CD8-positive, alpha-beta memory T cell (primary cell): ENCODE results near the gene IQGAP1. TPM values are rescaled to one million over a fixed set of nuclear protein-coding genes. Genes with fewer than 3 reads are reported as not detected.

Source experiments
- CTCF ChIA-PET: fragments of 350-600 bp; sonication (Branson Sonifier 250); formaldehyde crosslinking; loops from one replicate; lab custom pipeline; 2021; ENCODE audit warnings: antibody characterized with exemption; lab: Charles Lee
- POLR2A ChIA-PET: fragments of 350-600 bp; sonication (Branson Sonifier 250); formaldehyde crosslinking; loops from one replicate; lab custom pipeline; 2021; ENCODE audit warnings: antibody characterized with exemption; lab: Charles Lee
- DNase-seq, 5 donors: peaks; one replicate each; pipeline versions ENCODE4 v3.0.0 to v3.0.0-alpha.2; 2020 to 2022; ENCODE audit warnings: mixed read lengths in 1 of 5
- H3K27ac ChIP-seq: one replicate; pipeline ENCODE4 v1.7.0; 2013; ENCODE audit warnings: low read depth, mild to moderate bottlenecking, low read length, moderate library complexity
- H3K27me3 ChIP-seq: 2 replicates; pipeline ENCODE4 v1.7.0; 2013; ENCODE audit warnings: low read length, mild to moderate bottlenecking; ENCODE audit not compliant: insufficient read depth, poor library complexity, severe bottlenecking
- H3K36me3 ChIP-seq: 2 replicates; pipeline ENCODE4 v1.7.0; 2013; ENCODE audit warnings: mild to moderate bottlenecking, low read length, moderate library complexity; ENCODE audit not compliant: insufficient read depth
- H3K4me1 ChIP-seq: 2 replicates; pipeline ENCODE4 v1.7.0; 2013; ENCODE audit warnings: mild to moderate bottlenecking, low read length, moderate library complexity; ENCODE audit not compliant: insufficient read depth
- H3K4me3 ChIP-seq: 2 replicates; pipeline ENCODE4 v1.7.0; 2013; ENCODE audit warnings: mild to moderate bottlenecking, low read length
- H3K9me3 ChIP-seq: 2 replicates; pipeline ENCODE4 v1.7.0; 2013; ENCODE audit warnings: mild to moderate bottlenecking, low read length
- H3K27ac Mint-ChIP-seq, 8 donors: one replicate each; pipeline ENCODE4 v1.8.0; 2020 to 2021; ENCODE audit warnings: mixed read lengths in 8 of 8, mild to moderate bottlenecking in 6 of 8, inconsistent platforms in 3 of 8, moderate library complexity in 3 of 8
- H3K27me3 Mint-ChIP-seq, 2 donors: one replicate each; pipeline ENCODE4 v1.8.0; 2020 to 2021; ENCODE audit warnings: mixed read lengths in 2 of 2, mild to moderate bottlenecking in 1 of 2, moderate library complexity in 1 of 2
- H3K36me3 Mint-ChIP-seq, 3 donors: one replicate each; pipeline ENCODE4 v1.8.0; 2020 to 2021; ENCODE audit warnings: mixed read lengths in 3 of 3, inconsistent platforms in 1 of 3, mild to moderate bottlenecking in 1 of 3
- H3K4me1 Mint-ChIP-seq, 3 donors: one replicate each; pipeline ENCODE4 v1.8.0; 2020 to 2021; ENCODE audit warnings: mixed read lengths in 3 of 3, inconsistent platforms in 1 of 3, mild to moderate bottlenecking in 1 of 3
- H3K4me3 Mint-ChIP-seq, 7 donors: one replicate each; pipeline ENCODE4 v1.8.0; 2020 to 2021; ENCODE audit warnings: mixed read lengths in 7 of 7, mild to moderate bottlenecking in 6 of 7, moderate library complexity in 4 of 7, inconsistent platforms in 2 of 7
- H3K9me3 Mint-ChIP-seq, 5 donors: one replicate each; pipeline ENCODE4 v1.8.0; 2020 to 2022; ENCODE audit warnings: mixed read lengths in 5 of 5, mild to moderate bottlenecking in 3 of 5, moderate library complexity in 2 of 5, inconsistent platforms in 1 of 5
- polyA plus RNA-seq: library from polyadenylated mRNA; unstranded; fragments of 300-500 nt; fragmentation: Illumina TruSeq; gene quantifications from one replicate; pipeline ENCODE4 v1.2.3, GENCODE V29; 2021
- total RNA-seq, 2 experiments: library from RNA; stranded (reverse); gene quantifications; one replicate each; pipeline ENCODE4 v1.2.3, GENCODE V29; 2021

Gene IQGAP1
- total and polyA plus RNA-seq, 3 experiments from 2014 or later, result 151 to 176 (median 173) TPM

DNA sequence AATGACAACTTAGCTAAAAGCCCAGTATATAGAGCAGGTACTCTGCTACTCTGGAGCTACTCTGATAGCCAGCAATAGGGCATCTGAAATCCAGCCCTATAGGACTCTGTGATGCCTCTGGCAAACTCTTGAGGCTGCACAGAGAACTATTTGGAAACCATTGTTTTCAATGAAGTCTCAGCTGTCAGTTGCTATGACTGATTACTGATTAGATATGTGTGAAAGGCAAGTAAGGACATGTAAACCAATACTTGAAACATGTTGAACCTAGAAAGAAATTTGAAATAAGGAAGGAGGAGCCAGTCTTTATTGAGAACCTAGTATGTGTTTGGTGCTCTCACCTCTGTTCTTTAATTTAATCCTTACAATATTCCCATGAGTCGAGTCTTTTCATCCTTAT lies 101.5 kb downstream of the IQGAP1 start:
- H3K36me3 Mint-ChIP-seq, result peaks cover 22 to 88% (median 45%) of the 10 kb centered on the region in 3 donors

DNA sequence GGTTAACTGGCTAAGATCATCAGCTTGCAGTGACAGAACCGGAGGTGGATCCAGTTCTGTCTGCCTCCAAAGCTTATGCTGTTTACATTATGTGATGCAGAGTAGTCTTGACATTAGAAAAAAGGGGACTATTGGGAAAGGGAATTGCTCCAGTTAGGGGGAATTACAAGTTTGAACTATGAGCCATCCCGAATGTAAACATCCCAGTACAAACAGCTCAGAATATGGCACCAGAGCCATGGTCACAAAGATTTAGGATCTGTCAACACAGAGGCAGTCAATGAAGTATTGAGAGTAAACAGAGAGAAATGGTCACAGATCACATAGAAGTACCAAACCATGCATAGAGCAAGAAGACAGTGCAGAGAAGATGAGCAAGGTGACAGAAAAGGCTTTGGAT lies 101.9 kb downstream of the IQGAP1 start:
- no peak for DNase-seq
- H3K4me1 ChIP-seq, result peaks cover 8% of the 10 kb centered on the region
- H3K27ac Mint-ChIP-seq, result peak overlapping the region in 2 of 8 donors; percentile 11 to 47
- POLR2A ChIA-PET, result no interaction called here
- H3K9me3 Mint-ChIP-seq, result no peaks in the 10 kb centered on the region
- CTCF ChIA-PET, result interaction anchor here (1.0 to 1.5 kb wide), 2 partner anchors 10 to 13 kb away, joined by 3 to 4 read pairs; no protein-coding TSS in a partner anchor
- H3K36me3 ChIP-seq, result peaks cover 60% of the 10 kb centered on the region
- H3K27me3 Mint-ChIP-seq, result no peaks in the 10 kb centered on the region
- peaks cover 22 to 88% (median 45%) of the 10 kb centered on the region in 3 donors for H3K36me3 Mint-ChIP-seq
- H3K27ac ChIP-seq, result peak overlapping the region; percentile 13
- H3K4me3 Mint-ChIP-seq, result no peak overlapping the region
- H3K4me3 ChIP-seq, result no peak overlapping the region
- no peaks in the 10 kb centered on the region for H3K9me3 ChIP-seq
- peaks cover 8 to 15% (median 12%) of the 10 kb centered on the region in 3 donors for H3K4me1 Mint-ChIP-seq
- H3K27me3 ChIP-seq, result no peaks in the 10 kb centered on the region

More for the DNA sequence above, 101.5 kb downstream of the IQGAP1 start:
- no peak overlapping the region for H3K27ac ChIP-seq
- no peaks in the 10 kb centered on the region for H3K9me3 ChIP-seq
- Mint-ChIP-seq H3K4me3 (no peak overlapping the region), H3K27ac (peak overlapping the region in 2 of 8 donors; percentile 11 to 47), H3K4me1 (peaks cover 8 to 15% (median 12%) of the 10 kb centered on the region in 3 donors), H3K9me3 (no peaks in the 10 kb centered on the region), H3K27me3 (no peaks in the 10 kb centered on the region)
- POLR2A ChIA-PET, result no interaction called here
- H3K4me1 ChIP-seq, result peaks cover 8% of the 10 kb centered on the region
- CTCF ChIA-PET, result interaction anchor here (1.0 kb wide), 1 partner anchor 10 kb away, joined by 3 read pairs; no protein-coding TSS in a partner anchor
- H3K4me3 ChIP-seq, result no peak overlapping the region
- H3K36me3 ChIP-seq, result peaks cover 63% of the 10 kb centered on the region
- DNase-seq, result no peak
- H3K27me3 ChIP-seq, result no peaks in the 10 kb centered on the region

- peaks cover 13 to 89% (median 36%) of the 10 kb centered on the region in 3 donors for H3K36me3 Mint-ChIP-seq
- CTCF ChIA-PET, result interaction anchor here (0.6 kb wide), 1 partner anchor 36 kb away, joined by 3 read pairs; no protein-coding TSS in a partner anchor
- no peaks in the 10 kb centered on the region for H3K9me3 Mint-ChIP-seq
- peaks cover 8% of the 10 kb centered on the region for H3K4me1 ChIP-seq
- no peaks in the 10 kb centered on the region for H3K9me3 ChIP-seq
- no peaks in the 10 kb centered on the region for H3K27me3 ChIP-seq
- H3K4me1 Mint-ChIP-seq, result peaks cover 5 to 15% (median 12%) of the 10 kb centered on the region in 3 donors
- no peak overlapping the region for H3K4me3 ChIP-seq
- peak overlapping the region in 1 of 7 donors; percentile 2 for H3K4me3 Mint-ChIP-seq
- H3K27ac ChIP-seq, result no peak overlapping the region
- peak in 1 of 5 donors; percentile 21 for DNase-seq
- H3K27me3 Mint-ChIP-seq, result no peaks in the 10 kb centered on the region
- H3K27ac Mint-ChIP-seq, result peak overlapping the region in 4 of 8 donors; percentile 50 to 84 (median 64)
- H3K36me3 ChIP-seq, result peaks cover 52% of the 10 kb centered on the region
- POLR2A ChIA-PET, result no interaction called here
These were observed 105.6 kb downstream of the IQGAP1 start for GRCh38 chr15:90493647-90494046.

DNA sequence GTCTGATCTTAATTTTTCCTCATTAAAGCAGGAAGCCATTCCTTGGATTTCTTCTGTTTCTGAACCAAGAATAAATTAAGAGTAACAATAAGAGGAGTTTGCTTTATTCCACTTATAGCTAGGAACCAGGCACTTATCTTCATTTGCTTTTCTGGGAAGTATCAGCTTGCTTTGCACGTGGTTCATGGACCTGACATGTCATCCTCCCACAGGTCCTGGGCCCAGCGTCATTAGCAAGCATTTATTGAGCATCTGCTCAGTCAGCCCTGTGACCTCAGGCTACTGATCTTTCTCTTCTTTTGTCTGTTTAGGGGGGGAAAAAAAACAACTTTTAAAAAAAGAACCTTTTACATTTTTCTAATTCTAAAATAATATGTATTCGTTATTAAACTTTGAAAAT lies 107.0 kb downstream of the IQGAP1 start:
- H3K27me3 Mint-ChIP-seq, result no peaks in the 10 kb centered on the region
- Histone ChIP-seq H3K9me3 (no peaks in the 10 kb centered on the region), H3K4me1 (peaks cover 8% of the 10 kb centered on the region), H3K4me3 (no peak overlapping the region), H3K36me3 (peaks cover 53% of the 10 kb centered on the region), H3K27me3 (no peaks in the 10 kb centered on the region), H3K27ac (no peak overlapping the region)
- DNase-seq, result no peak
- no peaks in the 10 kb centered on the region for H3K9me3 Mint-ChIP-seq
- ChIA-PET CTCF (interaction anchor here (0.6 kb wide), 1 partner anchor 524 kb away, joined by 3 read pairs; no protein-coding TSS in a partner anchor), POLR2A (no interaction called here)
- no peak overlapping the region for H3K27ac Mint-ChIP-seq
- H3K36me3 Mint-ChIP-seq, result peaks cover 15 to 91% (median 38%) of the 10 kb centered on the region in 3 donors
- H3K4me3 Mint-ChIP-seq, result no peak overlapping the region
- H3K4me1 Mint-ChIP-seq, result peaks cover 5 to 15% (median 12%) of the 10 kb centered on the region in 3 donors

DNA sequence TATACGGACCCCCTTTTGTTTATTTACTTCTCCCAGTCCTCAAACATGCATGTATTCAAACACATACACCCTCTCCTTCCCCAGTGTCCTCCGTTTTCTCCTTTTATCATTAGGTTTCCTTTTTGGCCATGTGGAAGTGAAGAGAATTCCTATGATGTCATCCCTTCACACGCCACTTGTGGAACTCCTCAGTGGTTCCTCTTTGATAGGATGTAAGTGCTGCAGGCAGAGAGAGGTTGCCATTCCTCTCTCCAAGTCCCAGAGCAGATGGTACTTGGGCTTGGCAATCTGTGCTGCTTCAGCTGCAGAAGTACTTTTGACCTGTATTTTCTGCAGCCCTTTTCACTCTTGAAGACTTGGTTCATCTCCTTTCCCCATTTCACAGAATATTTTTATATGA lies 108.7 kb downstream of the IQGAP1 start:
- CTCF ChIA-PET, result no interaction called here
- POLR2A ChIA-PET, result no interaction called here
- Mint-ChIP-seq H3K27me3 (no peaks in the 10 kb centered on the region), H3K4me3 (peak overlapping the region in 1 of 7 donors; percentile 36), H3K36me3 (peaks cover 15 to 94% (median 39%) of the 10 kb centered on the region in 3 donors), H3K27ac (peak overlapping the region in 1 of 8 donors; percentile 52), H3K4me1 (peaks cover 5 to 15% (median 12%) of the 10 kb centered on the region in 3 donors), H3K9me3 (no peaks in the 10 kb centered on the region)
- Histone ChIP-seq H3K27me3 (no peaks in the 10 kb centered on the region), H3K4me1 (peaks cover 8% of the 10 kb centered on the region), H3K9me3 (no peaks in the 10 kb centered on the region), H3K27ac (no peak overlapping the region), H3K36me3 (peaks cover 49% of the 10 kb centered on the region), H3K4me3 (no peak overlapping the region)
- no peak for DNase-seq

- Mint-ChIP-seq H3K27me3 (no peaks in the 10 kb centered on the region), H3K9me3 (no peaks in the 10 kb centered on the region), H3K27ac (no peak overlapping the region), H3K4me3 (no peak overlapping the region), H3K4me1 (peaks cover 5 to 15% (median 12%) of the 10 kb centered on the region in 3 donors), H3K36me3 (peaks cover 12 to 94% (median 37%) of the 10 kb centered on the region in 3 donors)
- Histone ChIP-seq H3K27me3 (no peaks in the 10 kb centered on the region), H3K9me3 (no peaks in the 10 kb centered on the region), H3K36me3 (peaks cover 49% of the 10 kb centered on the region), H3K4me1 (peaks cover 8% of the 10 kb centered on the region), H3K27ac (no peak overlapping the region), H3K4me3 (no peak overlapping the region)
- DNase-seq, result no peak
- POLR2A ChIA-PET, result no interaction called here
- CTCF ChIA-PET, result no interaction called here
These were observed 109.3 kb downstream of the IQGAP1 start for GRCh38 chr15:90497376-90497775.

DNA sequence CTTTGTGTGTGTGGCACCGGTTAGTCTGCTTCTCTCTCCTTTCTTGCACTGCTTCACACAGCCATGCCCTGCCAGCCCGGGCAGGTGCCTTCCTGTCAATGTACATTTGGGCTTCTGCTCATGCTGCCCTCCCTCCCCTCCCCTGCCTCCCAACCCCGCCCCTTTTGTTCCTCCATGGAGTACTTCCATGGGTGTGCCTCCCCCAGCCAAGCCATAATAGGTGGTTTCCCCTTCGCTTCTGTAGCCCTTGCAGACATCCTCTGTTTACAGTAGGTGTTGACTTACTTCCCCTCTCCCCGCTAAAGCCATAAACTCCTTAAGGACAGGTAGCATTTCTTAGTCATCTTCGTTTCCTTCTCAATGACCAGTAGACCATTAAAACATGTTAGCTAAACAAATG lies 109.9 kb downstream of the IQGAP1 start:
- H3K9me3 ChIP-seq, result no peaks in the 10 kb centered on the region
- H3K4me1 ChIP-seq, result peaks cover 8% of the 10 kb centered on the region
- ChIA-PET CTCF (interaction anchor here (1.6 kb wide), 1 partner anchor 16 kb away, joined by 4 read pairs; no protein-coding TSS in a partner anchor), POLR2A (no interaction called here)
- Mint-ChIP-seq H3K4me1 (peaks cover 5 to 14% (median 12%) of the 10 kb centered on the region in 3 donors), H3K4me3 (no peak overlapping the region), H3K27me3 (no peaks in the 10 kb centered on the region), H3K27ac (peak overlapping the region in 1 of 8 donors; percentile 52), H3K36me3 (peaks cover 12 to 89% (median 36%) of the 10 kb centered on the region in 3 donors), H3K9me3 (no peaks in the 10 kb centered on the region)
- no peak overlapping the region for H3K27ac ChIP-seq
- H3K27me3 ChIP-seq, result no peaks in the 10 kb centered on the region
- no peak for DNase-seq
- peaks cover 44% of the 10 kb centered on the region for H3K36me3 ChIP-seq
- no peak overlapping the region for H3K4me3 ChIP-seq

GRCh38 chr15:90500171-90500570 lies 112.1 kb downstream of the IQGAP1 start:
- no peak overlapping the region for H3K27ac ChIP-seq
- H3K27ac Mint-ChIP-seq, result peak overlapping the region in 2 of 8 donors; percentile 0 to 31

More at GRCh38 chr15:90500171-90500570, 112.1 kb downstream of the IQGAP1 start:
- ChIA-PET POLR2A (interaction anchor here (0.6 kb wide), 1 partner anchor 46 kb away, joined by 4 read pairs; no protein-coding TSS in a partner anchor), CTCF (interaction anchor here (1.1 to 1.8 kb wide), 2 partner anchors 11 to 12 kb away, joined by 3 to 4 read pairs; no protein-coding TSS in a partner anchor)
- no peaks in the 10 kb centered on the region for H3K27me3 ChIP-seq
- no peaks in the 10 kb centered on the region for H3K9me3 Mint-ChIP-seq
- H3K27me3 Mint-ChIP-seq, result no peaks in the 10 kb centered on the region
- H3K36me3 ChIP-seq, result peaks cover 40% of the 10 kb centered on the region
- H3K9me3 ChIP-seq, result no peaks in the 10 kb centered on the region
- no peak for DNase-seq
- H3K4me3 ChIP-seq, result no peak overlapping the region
- peaks cover 9 to 68% (median 23%) of the 10 kb centered on the region in 3 donors for H3K36me3 Mint-ChIP-seq
- no peak overlapping the region for H3K4me3 Mint-ChIP-seq
- no peaks in the 10 kb centered on the region for H3K4me1 ChIP-seq
- no peaks in the 10 kb centered on the region for H3K4me1 Mint-ChIP-seq
